ENCODE data around the gene KLHL17.

KLHL17 gene

DNA sequence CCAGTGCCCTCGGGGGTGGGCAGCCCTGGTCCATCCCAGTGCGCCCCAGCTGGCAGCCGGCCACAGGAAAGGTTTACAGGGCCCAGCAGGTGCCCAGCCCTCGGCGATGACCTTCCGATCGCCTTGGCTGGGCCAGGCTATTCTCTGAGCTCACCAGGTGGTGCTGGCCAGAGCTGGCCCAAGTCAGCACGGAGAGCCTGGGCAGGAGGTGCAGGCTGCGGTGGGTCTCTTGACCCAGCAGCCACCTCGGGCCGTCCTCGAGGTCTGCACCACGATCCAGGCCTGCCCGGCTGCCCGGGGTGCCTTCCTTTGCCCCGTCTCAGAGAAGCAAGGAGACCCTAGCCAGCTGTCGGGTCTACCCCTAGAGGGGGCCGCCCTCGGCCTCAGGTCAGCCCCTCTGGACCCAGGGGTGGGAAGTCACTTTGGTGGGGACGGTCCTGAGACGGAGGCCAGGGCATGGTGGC lies 21.1 kb downstream of the KLHL17 start:
- H3K27ac ChIP-seq: no peak overlapping the region
- H3K4me1 ChIP-seq: no peaks in the 10 kb centered on the region
- H3K9me3 ChIP-seq (ENCODE audit: control insufficient read depth, low read length): no peaks in the 10 kb centered on the region
- no peak overlapping the region for H3K9ac ChIP-seq
- no peak overlapping the region for H2AFZ ChIP-seq
- no peak overlapping the region for H3K4me2 ChIP-seq (ENCODE audit: low read length)
- H3K27me3 ChIP-seq (ENCODE audit: control insufficient read depth, insufficient read depth, low read length): no peaks in the 10 kb centered on the region
- no peaks in the 10 kb centered on the region for H3K36me3 ChIP-seq (ENCODE audit: control insufficient read depth, insufficient read depth, low read length)
- no peak overlapping the region for H3K4me3 ChIP-seq (ENCODE audit: low read depth, low read length)
- TF ChIP-seq, protein P1, sequence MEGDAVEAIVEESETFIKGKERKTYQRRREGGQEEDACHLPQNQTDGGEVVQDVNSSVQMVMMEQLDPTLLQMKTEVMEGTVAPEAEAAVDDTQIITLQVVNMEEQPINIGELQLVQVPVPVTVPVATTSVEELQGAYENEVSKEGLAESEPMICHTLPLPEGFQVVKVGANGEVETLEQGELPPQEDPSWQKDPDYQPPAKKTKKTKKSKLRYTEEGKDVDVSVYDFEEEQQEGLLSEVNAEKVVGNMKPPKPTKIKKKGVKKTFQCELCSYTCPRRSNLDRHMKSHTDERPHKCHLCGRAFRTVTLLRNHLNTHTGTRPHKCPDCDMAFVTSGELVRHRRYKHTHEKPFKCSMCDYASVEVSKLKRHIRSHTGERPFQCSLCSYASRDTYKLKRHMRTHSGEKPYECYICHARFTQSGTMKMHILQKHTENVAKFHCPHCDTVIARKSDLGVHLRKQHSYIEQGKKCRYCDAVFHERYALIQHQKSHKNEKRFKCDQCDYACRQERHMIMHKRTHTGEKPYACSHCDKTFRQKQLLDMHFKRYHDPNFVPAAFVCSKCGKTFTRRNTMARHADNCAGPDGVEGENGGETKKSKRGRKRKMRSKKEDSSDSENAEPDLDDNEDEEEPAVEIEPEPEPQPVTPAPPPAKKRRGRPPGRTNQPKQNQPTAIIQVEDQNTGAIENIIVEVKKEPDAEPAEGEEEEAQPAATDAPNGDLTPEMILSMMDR (IDR thresholded peaks at IDR 0.05): no peak
- H3K79me2 ChIP-seq: no peaks in the 10 kb centered on the region

DNA sequence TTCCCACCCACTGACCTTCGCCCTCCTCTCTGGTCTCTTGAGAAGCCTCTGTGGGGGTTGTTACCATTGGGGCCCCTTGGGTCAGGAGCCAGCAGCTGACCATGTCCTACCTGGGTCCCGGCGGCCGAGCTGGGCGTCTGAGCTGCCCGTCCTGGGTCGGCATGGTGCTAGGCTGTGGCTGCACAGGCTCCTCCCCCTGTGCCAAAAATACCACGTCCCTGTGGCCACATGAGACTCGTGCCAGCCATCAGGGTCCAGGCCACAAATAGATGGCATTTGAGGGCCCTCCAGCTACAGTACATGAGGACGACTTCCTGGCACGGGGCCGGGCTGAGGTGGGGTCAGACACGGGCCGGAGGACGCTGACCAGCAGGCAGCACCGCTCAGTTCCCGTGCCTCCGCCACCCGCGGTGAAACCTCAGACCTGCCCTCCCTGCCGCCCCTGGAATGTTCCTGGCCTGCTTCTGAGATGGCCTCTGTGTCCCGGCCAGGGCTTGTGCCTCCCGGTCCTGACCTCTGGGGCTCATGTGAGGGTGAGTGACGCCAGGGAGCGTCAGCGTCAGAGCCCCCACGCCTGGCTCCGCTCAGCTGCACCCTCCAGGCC lies 21.7 kb downstream of the KLHL17 start, which contains the start of gene PERM1:
TSS of gene PERM1 (minus strand) at position 139 of the 604 bp plus-strand sequence. CDS start 1,064 bp downstream, outside the sequence.
- Histone ChIP-seq H3K4me1 (no peaks in the 10 kb centered on the region), H3K4me3 (ENCODE audit: low read depth, low read length) (no peak within 1 kb of the TSS), H3K36me3 (ENCODE audit: control insufficient read depth, insufficient read depth, low read length) (no peaks in the 10 kb centered on the region), H3K27me3 (ENCODE audit: control insufficient read depth, insufficient read depth, low read length) (no peaks in the 10 kb centered on the region), H3K79me2 (no peaks in the 10 kb centered on the region), H3K9ac (no peak within 1 kb of the TSS), H3K4me2 (ENCODE audit: low read length) (no peak within 1 kb of the TSS), H2AFZ (no peak within 1 kb of the TSS), H3K27ac (no peak within 1 kb of the TSS), H3K9me3 (ENCODE audit: control insufficient read depth, low read length) (no peaks in the 10 kb centered on the region)
- TF ChIP-seq, protein P1 (IDR thresholded peaks at IDR 0.05): no peak

DNA sequence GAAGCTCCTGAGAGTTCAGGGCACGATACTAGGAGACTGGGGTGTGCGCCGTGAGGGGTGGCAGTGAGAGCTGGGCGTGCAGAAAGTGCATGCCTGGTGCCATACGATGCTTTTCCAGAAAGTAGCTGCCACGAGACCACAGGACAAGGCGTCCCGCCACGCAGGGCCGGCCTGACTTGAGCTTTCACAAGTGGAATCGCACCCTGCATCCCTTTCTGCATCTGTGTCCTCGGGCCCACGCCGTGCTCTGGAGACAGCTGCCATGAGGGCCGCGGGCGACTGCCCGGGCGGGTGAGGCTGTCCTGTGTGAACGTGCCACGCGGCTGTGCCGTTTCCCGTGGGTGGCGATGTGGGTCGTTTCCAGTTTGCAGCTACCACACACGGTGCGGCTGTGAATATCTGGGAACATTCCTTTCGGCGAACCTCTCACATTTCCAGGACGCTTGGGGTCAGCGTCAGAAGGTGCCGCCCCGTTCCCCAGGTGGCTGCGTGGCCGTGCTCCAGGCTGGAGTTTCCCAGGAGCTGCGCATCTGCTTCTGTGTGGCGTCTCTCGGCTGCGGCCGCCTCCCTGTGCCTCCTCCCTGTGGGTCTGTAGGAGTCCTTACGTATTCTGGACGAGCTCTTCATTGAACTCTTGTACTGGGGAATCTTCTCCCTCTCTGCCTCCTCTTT lies 22.5 kb downstream of the KLHL17 start:
- Histone ChIP-seq H3K27ac (no peak overlapping the region), H2AFZ (no peak overlapping the region), H3K36me3 (ENCODE audit: control insufficient read depth, insufficient read depth, low read length) (no peaks in the 10 kb centered on the region), H3K27me3 (ENCODE audit: control insufficient read depth, insufficient read depth, low read length) (no peaks in the 10 kb centered on the region), H3K4me2 (ENCODE audit: low read length) (no peak overlapping the region), H3K9me3 (ENCODE audit: control insufficient read depth, low read length) (no peaks in the 10 kb centered on the region), H3K9ac (no peak overlapping the region), H3K79me2 (no peaks in the 10 kb centered on the region), H3K4me3 (ENCODE audit: low read depth, low read length) (no peak overlapping the region), H3K4me1 (no peaks in the 10 kb centered on the region)
- TF ChIP-seq, protein P1 (IDR thresholded peaks at IDR 0.05): no peak

DNA sequence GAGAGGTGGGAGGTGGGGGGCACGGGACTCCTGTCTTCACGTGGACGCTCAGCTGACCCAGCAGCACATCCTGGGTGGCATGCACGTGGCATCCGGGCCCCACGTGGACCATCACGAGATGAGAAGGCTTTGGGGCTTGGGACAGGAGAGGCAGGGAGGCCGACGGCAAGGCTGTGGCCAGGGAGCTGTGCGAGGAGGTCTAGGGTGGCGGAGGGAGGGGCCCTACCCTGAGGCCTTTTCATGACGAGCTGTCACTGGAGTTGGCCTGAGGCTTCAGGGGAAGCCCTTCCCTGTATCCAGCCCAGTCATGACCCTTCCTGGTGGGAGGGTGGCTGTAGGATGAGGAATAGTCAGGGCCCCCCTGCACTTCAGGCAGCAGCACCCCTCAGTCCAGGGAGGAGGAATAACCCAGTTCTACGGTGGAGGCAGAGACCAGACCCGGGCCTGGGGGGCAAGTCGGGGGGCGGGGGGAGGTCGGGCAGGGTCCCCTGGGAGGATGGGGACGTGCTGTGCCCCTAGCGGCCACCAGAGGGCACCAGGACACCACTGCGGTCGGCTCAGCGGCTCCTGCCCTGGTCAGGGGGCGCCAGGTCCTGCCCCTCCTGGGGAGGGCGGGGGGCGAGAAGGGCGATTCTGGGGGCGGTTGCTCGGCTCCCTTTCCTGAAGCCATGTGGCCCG lies 23.6 kb downstream of the KLHL17 start:
- TF ChIP-seq, protein P1 (IDR thresholded peaks at IDR 0.05): peak; percentile 67
- Histone ChIP-seq H3K79me2 (no peaks in the 10 kb centered on the region), H3K27ac (no peak overlapping the region), H3K27me3 (ENCODE audit: control insufficient read depth, insufficient read depth, low read length) (no peaks in the 10 kb centered on the region), H3K9ac (no peak overlapping the region), H3K4me2 (ENCODE audit: low read length) (peak overlapping the region; percentile 81), H3K9me3 (ENCODE audit: control insufficient read depth, low read length) (no peaks in the 10 kb centered on the region), H3K36me3 (ENCODE audit: control insufficient read depth, insufficient read depth, low read length) (no peaks in the 10 kb centered on the region), H2AFZ (no peak overlapping the region), H3K4me3 (ENCODE audit: low read depth, low read length) (no peak overlapping the region), H3K4me1 (no peaks in the 10 kb centered on the region)

Measured in parathyroid adenoma (tissue), 2 donors.